SKM-1 treated with dmso at 0.1 percent for 144 hours (cell line): ENCODE measurements around the gene RANBP2.

Source experiments
- DNase-seq: peaks from one replicate; lab custom pipeline; 2025; ENCODE audit not compliant: unreplicated experiment; lab: John Stamatoyannopoulos, UW

Gene RANBP2

DNA sequence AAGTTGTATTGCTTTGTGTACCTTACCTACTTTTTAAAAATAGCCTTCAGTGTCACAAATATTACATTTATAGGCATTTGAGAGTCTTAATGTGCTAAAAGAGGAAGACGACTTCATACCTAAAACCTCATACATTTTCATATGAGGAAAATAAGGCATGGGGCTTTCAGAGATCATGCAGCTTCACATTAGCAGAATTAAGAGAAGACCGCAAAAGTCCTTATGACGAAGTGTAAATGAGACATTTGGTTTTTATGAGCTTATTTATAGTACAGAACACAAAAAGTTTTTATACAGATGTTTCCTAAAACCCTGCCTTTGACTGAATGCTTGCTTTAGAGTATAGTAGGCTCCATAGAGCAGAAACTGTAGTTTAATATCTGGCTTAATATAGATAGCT is 57.2 kb downstream of the RANBP2 start:
- no peak for DNase-seq

DNA sequence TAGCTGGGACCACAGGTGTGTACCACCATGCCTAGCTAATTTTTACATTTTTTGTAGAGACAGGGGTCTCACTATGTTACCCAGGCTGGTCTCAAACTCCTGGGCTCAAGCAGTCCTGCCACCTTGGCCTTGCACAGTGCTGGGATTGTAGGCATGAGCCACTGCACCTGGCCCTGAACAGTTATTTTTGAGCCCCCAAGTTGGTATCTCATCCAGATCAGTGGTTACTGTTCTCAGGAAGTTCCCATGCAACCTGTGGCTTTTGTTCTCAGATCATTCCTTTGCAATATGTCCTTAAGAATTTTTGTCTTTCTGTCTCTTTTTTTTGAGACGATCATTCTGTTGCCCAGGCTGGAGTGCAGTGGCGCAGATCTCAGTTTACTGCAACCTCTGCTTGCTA is 59.6 kb downstream of the RANBP2 start:
- DNase-seq: no peak

DNA sequence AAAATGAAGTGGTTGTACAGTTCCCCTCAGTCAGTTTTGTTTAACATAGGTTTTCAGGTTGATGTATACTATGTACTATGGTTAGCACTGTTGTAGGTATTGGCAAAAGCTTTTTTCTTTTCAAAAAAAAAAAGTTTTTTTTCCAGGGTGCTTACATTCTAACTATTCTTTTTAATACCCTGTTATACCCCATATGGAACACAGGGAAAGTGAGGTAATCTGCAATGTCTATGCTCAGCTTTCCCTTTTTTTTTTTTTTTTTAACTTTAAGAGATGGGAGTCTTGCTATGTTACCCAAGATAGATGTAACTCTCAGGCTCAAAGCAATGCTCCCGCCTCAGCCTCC is 66.7 kb downstream of the RANBP2 start:
- no peak for DNase-seq

DNA sequence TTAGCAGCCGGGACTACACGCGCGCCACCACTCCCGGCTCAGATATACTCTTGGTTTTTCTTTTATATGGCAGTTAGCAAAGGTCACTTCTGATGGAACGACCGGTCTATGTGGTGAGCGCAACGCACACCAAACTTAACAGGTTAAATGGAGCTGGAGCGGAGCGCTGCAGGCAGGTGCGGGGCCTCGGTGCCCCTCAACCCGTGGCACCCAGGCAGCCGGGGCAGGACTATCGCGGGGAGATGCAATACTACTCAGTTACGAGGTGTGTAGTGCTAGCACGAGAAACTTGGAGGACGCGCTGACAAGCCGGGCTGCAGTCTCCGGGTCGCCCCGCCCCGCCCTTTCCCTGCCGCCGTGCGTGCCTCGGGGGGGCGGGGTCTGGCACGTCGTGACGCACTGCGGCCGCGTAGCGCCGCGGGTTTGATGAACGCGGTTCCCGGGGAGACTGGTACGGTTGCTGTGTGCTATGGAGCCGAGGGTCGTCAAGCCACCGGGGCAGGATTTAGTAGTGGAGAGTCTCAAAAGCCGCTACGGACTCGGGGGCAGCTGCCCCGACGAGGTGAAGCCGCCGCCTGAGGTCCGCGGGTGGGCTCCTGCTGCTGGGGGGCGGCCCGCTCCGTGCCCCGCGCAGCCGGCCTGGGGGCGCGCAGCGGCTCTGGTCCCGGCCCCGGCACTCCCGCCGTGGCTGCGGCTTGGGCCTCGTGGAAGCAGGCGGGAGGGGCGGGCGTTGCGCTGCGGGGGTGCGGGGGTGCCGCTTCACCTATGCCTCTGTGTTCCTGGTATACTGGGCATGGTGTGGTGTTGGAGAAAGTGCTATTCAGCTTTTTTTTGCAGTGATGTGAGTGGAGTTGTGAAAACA is 67.3 kb downstream of the RANBP2 start, which contains the start of gene CCDC138:
TSS of gene CCDC138 (plus strand) at position 418 of the 862 bp plus-strand sequence. CDS start at position 470, 52 bp downstream.
- peak; percentile 87 for DNase-seq

DNA sequence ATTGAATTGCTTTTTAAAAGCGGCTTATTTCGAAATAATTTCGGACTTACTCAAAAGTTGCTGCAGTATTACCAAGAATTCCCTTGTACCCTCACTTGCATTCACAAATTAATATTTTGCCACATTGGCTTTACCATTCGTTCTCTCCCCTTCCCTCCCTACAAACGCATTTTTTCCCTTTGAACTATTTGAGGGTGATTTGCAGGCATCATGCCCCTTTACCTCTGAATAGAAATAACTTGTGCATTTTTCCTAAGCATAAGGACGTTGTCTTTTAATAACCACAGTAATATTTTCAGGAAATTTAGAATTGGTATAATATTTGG is 67.9 kb downstream of the RANBP2 start:
- DNase-seq: no peak

DNA sequence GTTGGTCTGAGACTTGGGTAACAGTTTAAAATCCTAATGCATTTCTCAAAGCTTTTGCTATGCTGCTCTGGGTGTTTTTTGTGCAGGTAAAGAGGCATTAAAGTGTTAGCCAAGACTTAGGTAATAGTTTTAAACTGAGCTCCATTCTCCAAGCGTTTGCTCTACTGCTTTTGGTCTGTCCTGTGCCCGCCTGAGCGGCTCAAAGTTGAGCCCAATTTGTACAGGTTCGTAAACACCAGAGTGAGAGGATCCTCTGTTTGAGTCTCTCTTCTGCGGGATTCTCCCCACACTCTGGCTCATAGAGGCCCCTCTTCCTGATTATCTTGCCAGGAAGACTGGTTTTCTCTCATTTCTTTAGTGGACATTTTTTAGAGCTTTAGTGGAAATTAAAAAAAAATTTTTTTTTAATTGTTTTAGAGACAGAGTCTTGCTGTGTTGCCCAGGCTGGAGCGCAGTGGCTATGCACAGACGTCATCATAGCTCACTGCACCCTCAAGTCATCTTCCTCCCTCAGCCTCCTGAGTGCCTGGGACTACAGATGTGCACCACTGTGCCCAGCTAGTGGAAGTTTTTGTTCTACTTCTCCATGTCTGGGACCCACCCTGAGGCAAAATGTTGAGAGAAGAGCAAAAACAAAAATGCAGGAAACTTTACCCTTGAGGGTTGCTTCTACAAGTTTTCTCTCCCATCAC is 83.9 kb downstream of the RANBP2 start:
- DNase-seq: no peak

DNA sequence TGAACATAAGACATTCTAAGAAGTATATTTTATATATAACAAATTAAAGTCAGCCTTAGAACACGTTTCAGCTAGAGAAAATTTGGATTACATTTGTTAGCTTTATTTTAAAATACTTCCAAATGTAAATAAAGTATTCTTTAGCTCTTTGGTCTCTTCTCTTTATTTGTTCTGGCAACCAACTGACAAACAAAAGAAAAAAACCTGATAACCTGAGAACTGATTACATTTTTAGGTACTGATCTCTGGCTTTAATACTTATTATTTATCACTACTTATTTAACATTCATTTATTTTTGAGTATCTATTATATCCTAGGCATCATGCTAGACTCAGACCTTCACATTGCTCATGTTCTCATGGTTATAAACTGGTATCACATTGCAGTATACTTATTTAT is 85.8 kb downstream of the RANBP2 start:
- no peak for DNase-seq

DNA sequence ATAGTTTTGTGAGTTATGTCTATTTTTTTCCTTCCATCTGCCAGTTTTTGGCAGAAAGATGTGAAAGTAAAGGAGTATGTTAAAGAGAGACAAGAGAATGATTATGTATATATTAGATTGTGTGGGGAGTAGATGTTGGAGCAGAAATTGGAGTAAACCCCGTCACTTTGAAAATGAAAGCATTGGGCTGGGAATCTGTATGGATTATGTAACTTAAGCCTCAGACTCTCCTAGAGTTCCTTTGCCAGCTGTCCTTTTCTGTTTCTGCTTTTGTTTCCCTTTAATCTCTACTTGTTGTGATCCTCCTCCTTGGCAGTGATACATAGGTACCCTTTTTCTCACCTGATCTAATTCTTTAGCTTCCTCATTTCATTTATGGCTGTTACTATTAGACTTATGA is 86.5 kb downstream of the RANBP2 start:
- no peak for DNase-seq

DNA sequence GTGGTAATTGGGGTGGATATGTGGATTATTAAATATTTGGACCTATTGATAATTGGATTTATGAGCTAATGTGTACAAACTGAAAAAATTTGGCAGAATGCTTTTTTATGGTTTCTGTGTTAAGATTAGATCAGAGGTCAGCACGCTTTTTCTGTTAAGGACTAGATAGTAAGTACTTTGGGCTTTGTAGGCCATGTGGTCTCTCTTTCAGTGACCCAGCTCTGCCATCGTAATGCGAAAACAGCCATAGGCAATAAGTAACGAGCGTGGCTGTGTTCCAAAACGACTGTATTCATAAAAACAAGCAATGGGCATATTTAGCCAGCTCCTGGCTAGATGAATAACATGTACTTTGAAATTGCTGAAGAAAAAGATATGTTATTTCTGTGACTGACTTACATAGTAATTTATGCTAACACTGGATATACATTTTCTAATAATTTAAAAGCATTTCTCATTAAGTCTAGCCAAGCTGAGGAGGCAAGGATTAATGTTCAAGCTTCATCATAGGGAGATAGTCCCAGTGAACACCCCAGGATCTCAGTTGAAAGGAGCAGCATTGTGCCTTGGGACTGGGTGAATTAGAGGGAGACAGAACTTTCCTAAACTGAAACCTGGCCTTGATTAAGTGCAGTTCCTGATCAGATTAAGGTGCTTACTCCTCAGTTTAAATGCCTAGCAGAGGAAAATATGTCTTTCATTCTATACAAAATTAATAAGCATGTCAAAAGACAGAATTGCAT is 87.3 kb downstream of the RANBP2 start:
- no peak for DNase-seq

DNA sequence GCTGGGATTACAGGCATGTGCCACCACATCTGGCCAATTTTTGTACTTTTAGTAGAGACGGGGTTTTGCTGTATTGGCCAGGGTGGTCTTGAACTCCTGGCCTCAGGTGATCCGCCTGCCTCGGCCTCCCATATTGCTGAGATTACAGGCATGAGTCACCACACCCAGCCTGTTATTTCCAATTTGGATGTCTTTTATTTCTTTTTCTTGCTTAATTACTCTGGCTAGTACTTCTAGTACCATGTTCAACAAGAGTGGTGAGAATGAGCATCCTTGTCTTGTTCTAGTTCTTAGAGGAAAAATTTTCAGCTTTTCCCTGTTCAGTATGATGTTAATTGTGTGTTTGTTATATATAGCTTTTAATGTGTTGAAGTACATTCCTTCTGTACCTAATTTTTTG is 90.7 kb downstream of the RANBP2 start:
- DNase-seq: no peak

DNA sequence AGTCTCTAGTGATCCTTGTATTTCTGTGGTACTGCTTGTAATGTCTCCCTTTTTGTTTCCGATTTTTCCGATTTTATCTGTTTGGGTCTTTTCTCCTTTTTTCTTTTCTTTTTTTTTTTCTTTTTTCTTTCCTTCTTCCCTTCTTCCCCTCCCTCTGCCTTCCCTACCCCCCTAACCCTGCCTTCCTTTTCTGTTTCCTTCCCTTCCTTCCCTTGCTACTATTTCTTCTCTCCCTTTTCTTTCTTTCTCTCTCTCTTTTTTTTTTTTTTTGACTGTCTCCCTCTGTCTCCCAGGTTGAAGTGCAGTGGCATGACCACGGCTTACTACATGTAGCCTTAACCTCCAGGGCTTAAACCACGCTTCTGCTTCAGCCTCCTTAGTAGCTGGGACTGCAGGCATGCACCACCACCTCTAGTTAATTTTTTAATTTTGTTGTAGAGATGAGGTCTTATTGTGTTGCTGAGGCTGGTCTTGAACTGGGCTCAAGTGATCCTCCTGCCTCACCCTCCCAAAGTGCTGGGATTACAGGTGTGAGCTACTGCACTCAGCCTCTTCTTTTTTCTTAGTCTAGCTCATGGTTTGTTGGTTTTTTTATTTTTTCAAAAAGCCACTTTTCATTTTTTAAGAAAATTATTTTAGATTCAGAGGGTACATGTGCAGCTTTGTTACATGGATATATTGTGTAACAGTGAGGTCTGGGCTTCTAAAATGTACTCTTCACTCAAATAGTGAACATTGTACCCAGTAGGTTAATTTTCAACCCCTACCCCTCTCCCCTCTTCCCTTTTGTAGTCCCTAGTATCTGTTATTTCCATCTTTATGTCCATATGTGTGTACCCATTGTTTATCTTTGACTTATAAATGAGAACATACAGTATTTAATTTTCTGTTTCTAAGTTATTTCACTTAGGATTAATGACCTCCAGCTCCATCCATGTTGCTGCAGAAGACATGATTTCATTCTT is 92.0 kb downstream of the RANBP2 start:
- DNase-seq: no peak

DNA sequence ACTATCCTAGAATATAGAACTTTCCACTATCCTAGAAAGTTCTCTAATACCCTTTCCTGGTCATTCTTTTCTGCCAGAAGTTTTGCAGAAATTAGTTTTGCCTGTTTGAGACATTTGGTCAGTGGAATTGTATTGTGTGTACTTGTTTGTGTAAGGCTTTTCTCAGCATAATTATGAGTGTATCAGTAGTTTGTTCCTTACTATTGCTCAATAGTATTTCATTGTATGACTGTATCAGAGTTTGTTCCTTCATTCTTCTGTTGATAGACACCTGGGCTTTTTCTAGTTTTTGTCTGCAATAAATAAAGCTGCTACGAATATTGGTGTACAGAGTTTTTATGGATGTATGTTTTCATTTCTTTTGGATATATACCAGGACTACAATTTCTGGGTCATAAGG is 94.5 kb downstream of the RANBP2 start:
- DNase-seq: no peak

DNA sequence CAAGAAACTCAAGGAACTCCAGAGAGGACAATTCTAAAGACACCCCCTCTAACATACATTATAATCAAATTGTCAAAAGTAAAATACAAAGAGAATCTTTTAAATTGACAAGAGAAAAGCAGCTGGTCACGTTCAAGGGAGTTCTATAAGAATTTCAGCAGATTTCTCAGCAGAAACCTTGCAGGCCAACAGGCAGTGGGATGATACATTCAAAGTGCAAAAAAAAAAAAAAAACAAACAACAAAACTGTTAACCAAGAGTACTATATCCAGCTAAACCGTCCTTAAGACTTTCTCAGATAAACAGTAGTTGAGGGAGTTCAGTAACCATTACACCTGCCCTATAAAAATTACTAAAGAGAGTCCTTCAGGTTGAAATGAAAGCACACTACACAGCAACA is 101.2 kb downstream of the RANBP2 start:
- no peak for DNase-seq

DNA sequence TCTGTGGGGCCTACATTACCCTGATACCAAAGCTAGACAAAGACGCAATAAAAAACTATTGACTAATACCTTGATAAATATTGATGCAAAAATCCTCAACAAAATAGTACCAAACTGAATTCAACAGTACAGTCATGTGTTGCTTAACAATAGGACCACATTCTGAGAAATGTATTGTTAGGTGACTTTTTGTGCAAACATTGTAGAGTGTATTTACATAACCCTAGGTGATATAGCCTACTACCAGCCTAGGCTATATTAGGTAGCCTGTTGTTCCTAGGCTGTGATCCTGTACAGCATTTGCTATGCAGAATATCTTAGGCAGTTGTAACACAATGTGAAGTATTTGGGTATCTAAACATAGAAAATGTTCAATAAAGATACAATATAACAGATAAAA is 104.0 kb downstream of the RANBP2 start:
- DNase-seq: no peak

DNA sequence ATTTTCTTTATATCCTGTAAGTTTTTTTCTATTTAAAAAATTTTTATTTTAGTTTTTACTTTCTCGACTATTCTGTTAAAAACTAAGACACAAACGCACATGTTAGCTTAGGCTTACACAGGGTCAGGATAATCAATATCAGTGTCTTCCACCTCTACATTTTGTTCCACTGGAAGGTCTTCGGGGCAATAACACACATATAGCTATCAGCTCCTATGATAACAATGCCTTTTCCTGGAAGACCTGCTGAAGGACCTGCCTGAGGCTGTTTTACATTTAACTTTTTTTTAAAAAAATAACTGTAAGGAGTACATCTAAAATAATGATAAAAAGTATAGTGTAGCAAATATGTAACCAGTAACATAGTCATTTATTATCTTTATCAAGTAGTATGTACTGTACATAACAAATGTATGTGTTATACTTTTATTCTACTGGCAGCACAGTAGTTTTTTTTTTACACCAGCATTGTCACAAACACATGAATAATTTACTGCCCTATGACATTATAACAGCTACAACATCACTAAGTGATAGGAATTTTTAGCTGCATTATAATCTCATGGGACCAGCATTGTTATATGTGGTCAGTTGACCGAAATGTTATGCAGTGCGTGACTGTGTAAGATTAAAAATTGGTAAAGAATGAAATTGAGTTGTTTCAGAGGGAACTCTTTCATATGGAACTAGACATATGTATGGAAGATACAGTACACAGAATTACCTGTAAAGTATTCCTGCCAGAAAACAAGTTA is 105.2 kb downstream of the RANBP2 start:
- DNase-seq: no peak

DNA sequence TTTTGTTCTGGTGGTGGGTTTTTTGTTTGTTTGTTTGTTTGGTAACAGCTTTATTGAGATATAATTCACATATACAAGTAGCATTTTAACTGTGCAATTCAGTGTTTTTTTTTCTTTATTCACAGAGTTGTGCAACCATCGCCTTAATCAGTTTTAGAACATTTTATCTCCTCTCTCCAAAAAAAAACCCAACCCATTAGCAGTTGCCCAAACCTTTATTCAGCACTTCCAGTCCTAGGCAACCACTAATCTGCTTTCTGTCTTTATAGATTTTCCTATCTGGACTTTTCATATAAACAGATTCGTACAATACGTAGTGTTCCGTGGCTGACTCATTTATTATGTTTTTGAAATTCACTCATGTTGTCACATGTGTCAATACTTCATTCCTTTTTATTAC is 106.0 kb downstream of the RANBP2 start:
- DNase-seq: no peak

DNA sequence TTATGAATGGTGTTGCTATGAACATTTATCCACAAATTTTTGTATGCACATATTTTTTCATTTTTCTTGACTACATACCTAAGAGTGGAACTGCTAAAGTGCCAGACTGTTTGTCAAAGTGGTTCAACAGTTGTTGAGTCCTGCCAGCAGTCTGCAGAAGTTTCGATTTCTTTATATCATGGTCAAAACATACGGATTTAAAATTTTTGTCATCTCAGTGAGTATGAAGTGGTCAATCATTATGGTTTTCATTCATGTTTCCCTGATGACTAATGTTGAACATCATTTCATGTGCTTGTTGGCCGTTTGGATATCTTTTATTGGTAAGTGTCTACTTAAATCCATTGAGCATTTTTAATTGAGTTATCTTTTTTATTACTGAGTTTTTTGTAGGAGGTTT is 106.5 kb downstream of the RANBP2 start:
- DNase-seq: no peak

DNA sequence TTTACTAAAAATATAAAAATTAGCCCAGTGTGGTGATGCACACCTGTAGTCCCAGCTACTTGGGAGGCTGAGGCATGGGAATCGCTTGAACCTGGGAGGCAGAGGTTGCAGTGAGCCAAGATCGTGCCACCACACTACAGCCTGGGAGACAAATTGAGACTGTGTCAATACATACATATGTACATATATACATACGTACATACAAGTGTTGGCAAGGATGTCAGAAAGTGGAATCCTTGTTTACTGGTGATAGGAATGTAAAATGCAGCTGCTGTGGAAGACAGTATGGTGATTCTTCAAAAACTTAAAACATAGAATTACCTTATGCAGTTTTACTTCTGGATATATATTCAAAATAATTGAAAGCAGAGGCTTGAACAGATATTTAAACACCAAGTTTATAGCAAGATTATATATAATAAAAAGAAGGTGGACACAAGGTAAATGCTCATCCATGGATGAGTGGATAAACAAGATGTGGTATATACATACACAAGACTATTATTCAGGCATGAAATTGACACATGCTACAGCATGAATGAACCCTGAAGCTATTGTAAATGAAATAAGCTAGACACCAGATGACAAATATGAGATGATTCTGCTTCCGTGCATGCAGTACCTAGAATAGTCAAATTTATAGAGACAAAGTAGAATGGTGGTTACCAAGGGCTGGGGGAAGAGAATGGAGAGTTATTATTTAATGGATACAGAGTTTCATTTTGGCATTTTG is 110.5 kb downstream of the RANBP2 start:
- DNase-seq: no peak

DNA sequence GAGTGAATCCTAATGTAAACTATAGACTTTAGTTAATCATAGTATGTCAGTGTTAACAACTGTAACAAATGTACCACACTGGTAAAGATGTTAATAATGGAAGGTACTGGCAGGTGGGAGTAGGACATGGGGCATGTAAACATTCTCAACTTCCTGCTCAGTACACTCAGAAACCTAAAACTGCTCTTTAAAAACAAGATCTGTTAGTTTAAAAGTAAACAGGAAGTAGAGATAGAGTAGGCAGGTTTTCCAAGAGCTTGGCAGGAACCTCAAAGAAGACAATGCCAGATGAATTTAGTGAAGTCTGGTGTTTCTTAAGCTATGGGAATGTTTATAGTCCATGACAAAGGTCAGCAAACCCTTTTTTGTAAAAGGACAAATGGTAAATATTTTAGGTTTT is 113.9 kb downstream of the RANBP2 start:
- no peak for DNase-seq

DNA sequence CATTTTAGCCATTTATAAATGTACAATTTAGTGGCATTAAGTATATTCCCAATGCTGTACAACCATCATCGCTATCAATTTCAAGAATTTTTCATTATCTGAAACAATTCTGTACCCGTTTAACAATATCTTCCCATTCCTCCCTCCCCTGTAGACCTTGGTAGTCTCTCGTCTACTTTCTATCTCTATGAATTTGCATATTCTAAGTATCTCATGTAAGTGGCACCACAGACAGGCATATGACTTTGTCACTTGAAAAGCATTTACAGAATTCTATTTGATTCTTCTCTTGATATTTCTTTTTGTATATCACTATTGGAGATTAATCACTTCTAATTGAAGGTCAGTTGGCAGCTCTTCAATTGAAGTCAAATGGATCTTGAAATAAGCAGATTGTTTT is 115.3 kb downstream of the RANBP2 start:
- DNase-seq: no peak
